Neuronal stem cell (in vitro differentiated cells): ENCODE measurements around the gene INAVA.

Source experiments
- DNase-seq: peaks from one replicate; pipeline ENCODE4 v3.0.0-alpha.2; 2013; ENCODE audit warnings: low spot score
- H2AFZ ChIP-seq: one replicate; pipeline ENCODE4 v1.6.1; 2013; ENCODE audit warnings: mild to moderate bottlenecking, low read length, inconsistent platforms
- H2AK5ac ChIP-seq: 2 replicates; pipeline ENCODE4 v1.6.1; 2013; ENCODE audit warnings: low read depth, mild to moderate bottlenecking, inconsistent platforms, low read length, moderate library complexity, mixed read lengths
- H2BK120ac ChIP-seq: 2 replicates; pipeline ENCODE4 v1.6.1; 2013; ENCODE audit warnings: low read depth, mild to moderate bottlenecking, inconsistent platforms, low read length, moderate library complexity, mixed read lengths
- H2BK12ac ChIP-seq: one replicate; pipeline ENCODE4 v1.6.1; 2013; ENCODE audit warnings: low read length, inconsistent platforms
- H2BK15ac ChIP-seq: 2 replicates; pipeline ENCODE4 v1.6.1; 2013; ENCODE audit warnings: mild to moderate bottlenecking, low read length, inconsistent platforms, mixed read lengths
- H2BK5ac ChIP-seq: one replicate; pipeline ENCODE4 v1.6.1; 2013; ENCODE audit warnings: inconsistent platforms, mild to moderate bottlenecking, low read length, moderate library complexity
- H3K14ac ChIP-seq: one replicate; pipeline ENCODE4 v1.6.1; 2013; ENCODE audit warnings: low read length, inconsistent platforms
- H3K18ac ChIP-seq: 2 replicates; pipeline ENCODE4 v1.6.1; 2013; ENCODE audit warnings: low read length, inconsistent platforms
- H3K23ac ChIP-seq: 2 replicates; pipeline ENCODE4 v1.6.1; 2013; ENCODE audit warnings: low read depth, mild to moderate bottlenecking, mixed read lengths, low read length, inconsistent platforms; ENCODE audit not compliant: poor library complexity
- H3K27ac ChIP-seq: replicated peaks from 3 replicates; pipeline ENCODE4 v1.5.1; 2013; ENCODE audit warnings: low read length, inconsistent platforms
- H3K27me3 ChIP-seq, 3 experiments: 2 replicates each; pipeline ENCODE4 v1.6.1; 2013; ENCODE audit warnings: low read length in 3 of 3, mild to moderate bottlenecking in 2 of 3, inconsistent platforms in 1 of 3, low read depth in 1 of 3, mixed read lengths in 1 of 3, moderate library complexity in 1 of 3; ENCODE audit not compliant: control insufficient read depth in 3 of 3, insufficient read depth in 3 of 3
- H3K36me3 ChIP-seq, 2 donors: replicated peaks in 1 of 2; 2 replicates each; pipeline ENCODE4 v1.6.1; 2013; ENCODE audit warnings: low read length in 2 of 2; ENCODE audit not compliant: control insufficient read depth in 2 of 2, insufficient read depth in 2 of 2
- H3K4ac ChIP-seq: 2 replicates; pipeline ENCODE4 v1.6.1; 2013; ENCODE audit warnings: inconsistent platforms, mild to moderate bottlenecking, low read length, moderate library complexity
- H3K4me1 ChIP-seq, 2 donors: 1 replicate in 1 of 2; 2 replicates in 1 of 2; pipeline ENCODE4 v1.6.1; 2013; ENCODE audit warnings: low read length in 2 of 2, low read depth in 1 of 2; ENCODE audit not compliant: control insufficient read depth in 2 of 2, insufficient read depth in 1 of 2
- H3K4me2 ChIP-seq: one replicate; pipeline ENCODE4 v1.6.1; 2013; ENCODE audit warnings: mild to moderate bottlenecking, low read length, inconsistent platforms; ENCODE audit not compliant: insufficient read depth, poor library complexity, severe bottlenecking
- H3K4me3 ChIP-seq, 2 donors: 2 replicates each; pipeline ENCODE4 v1.5.1; 2013; ENCODE audit warnings: low read length in 2 of 2, mild to moderate bottlenecking in 2 of 2, inconsistent platforms in 1 of 2, moderate library complexity in 1 of 2
- H3K79me1 ChIP-seq: one replicate; pipeline ENCODE4 v1.6.1; 2013; ENCODE audit warnings: low read depth, mild to moderate bottlenecking, inconsistent platforms, low read length, moderate library complexity
- H3K9ac ChIP-seq: one replicate; pipeline ENCODE4 v1.6.1; 2013; ENCODE audit warnings: mild to moderate bottlenecking, low read depth, low read length, inconsistent platforms; ENCODE audit not compliant: poor library complexity
- H3K9me3 ChIP-seq, 2 donors: replicated peaks in 1 of 2; 2 replicates each; pipeline versions ENCODE3 to v1.6.1; 2013; ENCODE audit warnings: low read length in 2 of 2, mild to moderate bottlenecking in 2 of 2, inconsistent platforms in 1 of 2, low read depth in 1 of 2, mixed read lengths in 1 of 2, moderate library complexity in 1 of 2; ENCODE audit not compliant: control insufficient read depth in 2 of 2, insufficient read depth in 1 of 2
- H4K8ac ChIP-seq: one replicate; pipeline ENCODE4 v1.6.1; 2013; ENCODE audit warnings: low read depth, mild to moderate bottlenecking, inconsistent platforms, low read length, moderate library complexity
- H4K91ac ChIP-seq: one replicate; pipeline ENCODE4 v1.6.1; 2013; ENCODE audit warnings: low read length, low read depth, mild to moderate bottlenecking, inconsistent platforms; ENCODE audit not compliant: poor library complexity
- WGBS, 2 donors: extraction: QIAGEN DNeasy Blood & Tissue Kit; methylation state at CpG; one replicate each; pipeline ENCODE4 v1.1.7; 2013; ENCODE audit warnings: missing lambda C conversion rate in 2 of 2, mixed read lengths in 1 of 2; ENCODE audit not compliant: insufficient read length in 2 of 2, insufficient replicate concordance in 1 of 2; ENCODE audit errors: extremely low coverage in 2 of 2; 5-methylcytosine and 5-hydroxymethylcytosine counted together

Gene INAVA

DNA sequence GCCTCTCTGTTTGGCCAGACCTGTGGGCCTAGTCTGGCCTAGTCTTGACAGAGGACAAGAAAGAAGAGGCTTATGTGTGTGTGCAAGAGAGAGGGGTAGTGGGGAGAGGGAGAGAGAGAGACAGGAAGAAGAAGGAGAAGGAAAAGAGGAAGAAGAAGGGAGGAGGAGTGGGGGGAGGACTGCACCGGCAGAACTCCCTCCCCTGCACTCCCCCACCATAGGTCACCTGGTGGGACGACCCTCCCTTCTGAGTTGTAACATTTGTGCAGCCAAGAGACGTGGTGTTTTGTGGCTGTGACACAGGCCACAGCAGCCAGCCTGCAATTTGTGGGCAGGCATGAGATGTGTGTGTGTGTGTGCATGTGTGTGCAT, 4.3 kb downstream of the INAVA start:
- no peaks in the 10 kb centered on the region for H3K9me3 ChIP-seq
- H3K27me3 ChIP-seq: no peaks in the 10 kb centered on the region
- no peak overlapping the region for H3K23ac ChIP-seq
- WGBS, 2 donors: no CpG with 5 or more reads among the region's 3 CpGs
- H3K4me2 ChIP-seq: no peak overlapping the region
- no peak overlapping the region for H3K9ac ChIP-seq
- H2BK12ac ChIP-seq: no peak overlapping the region
- no peak overlapping the region for H3K18ac ChIP-seq
- no peak overlapping the region for H2AFZ ChIP-seq
- H2BK5ac ChIP-seq: no peak overlapping the region
- no peak overlapping the region for H3K14ac ChIP-seq
- H3K4ac ChIP-seq: no peak overlapping the region
- H2BK15ac ChIP-seq: no peak overlapping the region
- H2AK5ac ChIP-seq: no peak overlapping the region
- no peak overlapping the region for H2BK120ac ChIP-seq
- peaks cover 11 to 28% of the 10 kb centered on the region in 2 donors for H3K4me1 ChIP-seq
- no peak overlapping the region for H3K4me3 ChIP-seq
- H3K27ac ChIP-seq: no peak overlapping the region
- no peak for DNase-seq
- H3K79me1 ChIP-seq: peaks cover 15% of the 10 kb centered on the region
- no peak overlapping the region for H4K91ac ChIP-seq
- peaks cover 48 to 96% of the 10 kb centered on the region in 2 donors for H3K36me3 ChIP-seq
- no peak overlapping the region for H4K8ac ChIP-seq

- Histone ChIP-seq H2BK5ac (no peak overlapping the region), H3K23ac (no peak overlapping the region), H3K27me3 (no peaks in the 10 kb centered on the region), H2BK15ac (no peak overlapping the region), H3K36me3 (peaks cover 48 to 96% of the 10 kb centered on the region in 2 donors), H2AFZ (no peak overlapping the region), H3K27ac (no peak overlapping the region), H3K18ac (no peak overlapping the region), H3K4me3 (peak overlapping the region in 1 of 2 donors; percentile 17), H2AK5ac (no peak overlapping the region), H3K4me2 (no peak overlapping the region), H3K4me1 (peaks cover 6 to 24% of the 10 kb centered on the region in 2 donors), H3K4ac (no peak overlapping the region), H3K79me1 (peaks cover 15% of the 10 kb centered on the region), H3K9me3 (no peaks in the 10 kb centered on the region), H3K14ac (no peak overlapping the region), H4K8ac (no peak overlapping the region), H2BK120ac (no peak overlapping the region), H4K91ac (no peak overlapping the region), H2BK12ac (no peak overlapping the region), H3K9ac (no peak overlapping the region)
- WGBS, 2 donors: no CpG with 5 or more reads among the region's 10 CpGs
- DNase-seq: no peak
These were observed 4.8 kb downstream of the INAVA start for GRCh38 chr1:200899451-200899915.

GRCh38 chr1:200899954-200900867, 5.5 kb downstream of the INAVA start:
- no peak overlapping the region for H2BK120ac ChIP-seq
- peak overlapping the region; percentile 59 for H3K23ac ChIP-seq
- no peak overlapping the region for H3K4me2 ChIP-seq
- H3K27me3 ChIP-seq: no peaks in the 10 kb centered on the region
- no peak overlapping the region for H3K4ac ChIP-seq
- no peak overlapping the region for H2BK12ac ChIP-seq
- H2AK5ac ChIP-seq: no peak overlapping the region
- peak overlapping the region; percentile 41 for H3K18ac ChIP-seq
- H2BK5ac ChIP-seq: no peak overlapping the region
- WGBS, 2 donors: no CpG with 5 or more reads among the region's 16 CpGs
- H3K79me1 ChIP-seq: peaks cover 12% of the 10 kb centered on the region
- peaks cover 2 to 18% of the 10 kb centered on the region in 2 donors for H3K4me1 ChIP-seq
- DNase-seq: no peak
- H3K9ac ChIP-seq: no peak overlapping the region
- peak overlapping the region in 1 of 2 donors; percentile 24 for H3K4me3 ChIP-seq
- H3K14ac ChIP-seq: no peak overlapping the region
- no peak overlapping the region for H3K27ac ChIP-seq
- no peak overlapping the region for H2BK15ac ChIP-seq
- no peak overlapping the region for H2AFZ ChIP-seq
- peaks cover 48 to 97% of the 10 kb centered on the region in 2 donors for H3K36me3 ChIP-seq
- H4K91ac ChIP-seq: no peak overlapping the region
- no peak overlapping the region for H4K8ac ChIP-seq
- H3K9me3 ChIP-seq: no peaks in the 10 kb centered on the region

- Histone ChIP-seq H4K8ac (no peak overlapping the region), H3K14ac (no peak overlapping the region)
These were observed 6.2 kb downstream of the INAVA start for GRCh38 chr1:200900877-200901276.

More at GRCh38 chr1:200900877-200901276, 6.2 kb downstream of the INAVA start:
- DNase-seq: no peak
- Histone ChIP-seq H3K4me1 (peaks cover 2 to 11% of the 10 kb centered on the region in 2 donors), H3K36me3 (peaks cover 51 to 97% of the 10 kb centered on the region in 2 donors), H2AK5ac (no peak overlapping the region), H3K9me3 (no peaks in the 10 kb centered on the region), H3K27me3 (no peaks in the 10 kb centered on the region), H3K79me1 (peaks cover 11% of the 10 kb centered on the region), H3K23ac (peak overlapping the region; percentile 59), H2BK120ac (no peak overlapping the region), H3K18ac (peak overlapping the region; percentile 41), H3K4me2 (no peak overlapping the region), H3K9ac (no peak overlapping the region), H2BK12ac (no peak overlapping the region), H2BK5ac (no peak overlapping the region), H4K91ac (no peak overlapping the region), H3K27ac (no peak overlapping the region), H3K4ac (no peak overlapping the region), H3K4me3 (peak overlapping the region in 1 of 2 donors; percentile 24), H2AFZ (no peak overlapping the region), H2BK15ac (no peak overlapping the region)
- no CpG with 5 or more reads among the region's 17 CpGs for WGBS, 2 donors
